ENCODE measurements around the gene SLC4A2.

Gene SLC4A2

DNA sequence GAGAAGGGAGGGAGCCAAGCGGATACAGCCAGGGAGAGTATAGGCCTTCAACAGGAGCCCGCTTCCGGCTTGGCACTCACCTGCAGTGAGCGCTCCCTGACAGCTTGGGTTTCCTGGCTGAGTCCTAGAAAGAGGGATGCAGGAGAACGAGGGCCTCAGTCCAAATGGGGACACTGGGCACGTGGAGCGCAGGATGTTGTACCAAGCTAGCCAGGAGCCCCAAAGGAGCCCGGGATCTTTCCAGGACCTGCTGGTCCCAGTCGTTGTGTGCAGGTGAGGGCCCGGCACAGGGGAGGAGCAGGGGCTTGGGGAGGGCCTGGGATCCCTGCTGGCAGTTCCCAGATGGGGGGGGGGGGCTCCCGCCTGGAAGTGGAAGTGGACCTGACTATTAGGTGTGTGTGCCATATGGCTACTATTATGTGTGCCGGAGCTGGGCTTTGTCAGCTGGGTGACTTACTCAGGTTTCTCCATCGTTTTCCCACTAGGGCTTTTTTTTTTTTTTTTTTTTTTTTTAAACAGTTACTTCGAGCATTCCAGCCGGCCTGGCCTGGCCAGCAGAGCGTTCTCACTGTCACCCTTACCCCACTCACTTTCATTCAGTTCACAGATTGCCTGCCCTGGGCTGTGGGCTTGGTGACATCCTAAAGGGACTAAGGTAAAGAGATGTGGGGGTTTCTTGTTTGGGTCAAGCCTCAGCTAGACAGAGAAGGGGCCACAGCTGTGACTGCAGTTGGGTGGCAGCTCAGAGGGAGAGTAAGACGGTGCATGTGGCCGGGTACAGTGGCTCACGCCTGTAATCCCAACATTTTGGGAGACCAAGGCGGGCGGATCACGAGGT is 30.7 kb downstream of the SLC4A2 start:
- DNase-seq (ENCODE audit: low read depth in 1 of 2, low spot score in 1 of 2), result no peak

GRCh38 chr7:151091003-151091402 is 31.6 kb downstream of the SLC4A2 start:
- DNase-seq (ENCODE audit: low read depth in 1 of 2, low spot score in 1 of 2), result no peak

DNA sequence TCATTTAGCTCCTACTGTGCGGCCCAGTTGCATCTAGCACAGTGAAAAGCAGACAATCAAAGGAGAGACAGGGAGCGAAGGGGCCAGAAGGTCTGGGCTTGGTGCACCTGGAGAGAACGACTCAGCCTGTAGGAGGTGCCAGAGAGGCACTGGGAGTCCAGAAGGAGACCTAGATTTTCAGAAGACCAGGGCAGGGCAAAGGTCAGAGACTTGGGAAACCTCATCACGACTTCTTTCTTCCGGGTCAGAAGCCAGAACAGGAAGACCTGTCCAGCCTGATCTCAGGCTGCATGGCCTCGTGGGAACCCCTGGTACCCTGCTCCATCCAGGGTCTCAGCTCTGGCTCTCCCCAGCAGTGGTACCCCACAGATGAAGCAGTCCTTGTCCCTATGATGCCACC is 32.0 kb downstream of the SLC4A2 start:
- DNase-seq (ENCODE audit: low read depth in 1 of 2, low spot score in 1 of 2), result no peak

DNA sequence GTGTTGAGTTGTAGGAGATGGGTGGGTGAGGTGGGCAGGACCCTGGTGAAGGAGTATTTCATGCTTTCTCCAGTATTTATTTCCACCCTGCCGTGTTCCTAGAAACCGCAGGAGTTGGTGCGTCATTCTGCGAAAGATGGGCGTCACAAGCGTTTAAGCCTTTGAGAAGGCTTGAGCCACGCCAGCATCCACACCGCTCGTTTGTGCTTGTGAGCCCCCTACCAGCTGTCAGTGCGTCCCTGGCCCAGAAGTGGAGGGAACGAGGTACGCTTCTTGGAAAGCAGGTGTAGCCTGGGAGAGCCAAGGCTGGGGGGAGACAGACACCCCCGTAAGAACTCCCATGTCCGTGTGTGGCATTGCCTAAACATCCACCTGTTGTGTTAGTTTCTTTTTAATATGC is 32.6 kb downstream of the SLC4A2 start:
- no peak for DNase-seq (ENCODE audit: low read depth in 1 of 2, low spot score in 1 of 2)

DNA sequence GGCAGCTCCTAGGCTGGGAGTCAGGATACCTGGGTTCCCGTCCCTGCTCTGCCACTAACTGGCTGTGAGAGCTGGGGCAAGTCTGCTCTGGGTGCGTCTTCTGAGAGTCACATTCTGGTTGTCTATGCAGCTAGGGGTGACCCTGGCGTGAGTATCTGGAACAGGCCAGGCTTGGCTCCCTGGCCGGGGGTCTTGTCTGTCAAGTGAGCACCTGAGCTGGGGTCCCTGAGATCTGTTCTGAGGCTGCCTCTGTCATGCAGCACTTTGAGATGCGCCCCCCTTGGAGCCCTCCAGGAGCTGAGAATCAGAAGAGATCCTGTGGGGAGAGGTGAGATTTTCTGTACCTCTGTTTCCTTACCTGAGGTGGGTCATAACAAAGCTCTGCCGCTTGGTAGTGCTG is 34.4 kb downstream of the SLC4A2 start:
- no peak for DNase-seq (ENCODE audit: low read depth in 1 of 2, low spot score in 1 of 2)

DNA sequence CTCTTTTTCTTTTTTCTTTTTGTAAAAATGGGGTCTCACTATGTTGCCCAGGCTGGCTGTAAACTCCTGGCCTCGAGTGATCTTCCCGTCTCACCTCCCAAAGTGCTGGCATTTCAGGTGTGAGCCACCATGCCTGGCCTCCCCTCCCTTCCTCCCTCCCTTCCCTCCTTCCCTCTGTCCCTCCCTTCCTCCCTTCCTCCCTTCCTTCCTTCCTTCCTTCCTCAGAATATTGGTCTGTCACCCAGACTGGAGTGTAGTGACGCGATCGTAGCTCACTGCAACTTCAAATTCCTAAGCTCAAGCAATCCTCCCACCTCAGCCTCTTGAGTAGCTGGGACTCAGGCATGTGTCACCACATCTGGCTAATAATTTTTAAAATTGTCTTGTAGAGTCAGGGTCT is 35.3 kb downstream of the SLC4A2 start:
- no peak for DNase-seq (ENCODE audit: low read depth in 1 of 2, low spot score in 1 of 2)

- DNase-seq (ENCODE audit: low read depth in 1 of 2, low spot score in 1 of 2), result no peak
Observed at GRCh38 chr7:151095123-151095797, 35.9 kb downstream of the SLC4A2 start.

DNA sequence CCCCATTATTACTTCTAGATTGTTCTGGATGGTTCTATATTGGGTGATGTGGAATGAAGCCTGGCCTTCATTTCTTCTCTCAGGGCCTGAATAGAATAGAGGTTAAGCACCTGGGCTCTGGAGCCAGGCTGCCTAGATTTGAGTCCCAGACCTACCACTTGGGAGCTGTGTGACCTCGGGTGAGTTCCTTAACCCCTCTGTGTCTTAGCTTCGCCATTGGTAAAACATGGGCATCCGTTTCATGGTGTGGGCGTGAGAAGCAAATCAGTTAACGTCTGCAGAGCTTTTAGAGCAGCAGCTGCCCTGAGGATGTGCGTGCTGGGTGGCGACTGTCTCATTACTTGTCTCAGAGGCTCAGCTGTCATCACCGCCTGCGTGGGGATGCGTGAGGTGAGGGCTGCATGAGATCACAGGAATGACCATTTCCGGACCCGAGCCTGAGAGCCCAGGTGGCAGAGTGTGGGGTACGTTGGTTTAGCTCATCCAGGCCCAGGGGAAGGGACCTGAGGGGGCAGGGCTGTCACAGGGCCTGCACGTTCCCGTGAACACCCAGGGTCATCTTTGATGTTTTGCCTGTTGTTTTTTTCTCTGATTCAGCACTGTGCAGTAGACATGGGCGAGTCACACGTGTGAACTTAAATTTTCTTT is 36.6 kb downstream of the SLC4A2 start:
- no peak for DNase-seq (ENCODE audit: low read depth in 1 of 2, low spot score in 1 of 2)

DNA sequence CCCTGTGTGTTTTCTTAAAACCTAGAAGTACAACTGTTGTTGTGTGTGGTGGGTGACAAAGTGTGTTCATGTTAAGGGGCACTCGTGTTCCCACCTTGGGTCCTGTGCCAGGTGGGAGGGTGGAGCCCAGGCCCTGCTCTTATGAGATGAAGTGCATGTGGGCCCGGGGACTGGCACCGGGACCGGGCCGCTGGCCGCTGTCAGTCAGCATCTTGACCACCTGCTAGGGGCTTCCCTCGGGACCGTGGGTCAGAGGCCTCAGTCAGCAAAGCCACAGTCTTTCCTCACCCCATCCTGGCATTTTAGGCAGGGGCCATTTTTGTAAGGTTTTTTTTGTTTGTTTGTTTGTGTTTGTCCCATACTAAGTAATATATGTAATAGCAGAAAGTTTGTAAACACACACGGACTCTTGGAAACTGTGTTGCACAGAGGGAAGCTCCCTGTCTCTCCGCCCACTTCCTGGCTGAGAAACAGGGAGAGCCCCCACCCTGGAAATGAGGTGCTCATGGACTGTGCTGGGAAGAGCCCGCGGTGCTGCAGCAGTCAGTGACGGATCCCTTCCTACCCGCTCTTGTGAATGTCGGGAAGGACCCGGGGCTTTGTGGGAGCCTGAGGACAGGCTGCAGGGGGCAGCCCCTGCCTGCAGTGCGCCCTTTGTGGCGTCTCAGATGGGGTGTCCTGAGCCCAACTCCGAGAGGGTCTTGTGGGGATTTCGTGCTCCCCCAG is 40.3 kb downstream of the SLC4A2 start:
- DNase-seq (ENCODE audit: low read depth in 1 of 2, low spot score in 1 of 2), result no peak

DNA sequence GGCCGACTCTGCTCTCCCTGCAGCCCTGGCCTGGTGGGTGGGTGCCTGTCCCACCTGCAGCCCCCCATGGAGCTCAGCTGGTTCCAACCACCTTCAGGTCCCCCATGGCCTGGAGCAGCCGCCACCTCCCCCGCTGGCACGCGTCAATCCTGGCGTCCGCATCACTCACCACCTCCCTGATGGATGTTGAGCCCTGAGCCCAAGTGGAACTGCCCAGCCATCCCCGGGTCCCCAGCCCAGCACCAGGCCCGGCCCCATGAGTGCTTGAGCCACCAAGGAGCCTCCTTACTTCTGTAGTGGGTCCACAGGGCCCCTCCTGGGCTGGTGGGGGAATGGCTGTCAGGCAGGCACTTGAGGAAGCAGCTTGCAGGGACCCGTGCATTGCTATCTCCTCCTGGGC is 41.5 kb downstream of the SLC4A2 start:
- DNase-seq (ENCODE audit: low read depth in 1 of 2, low spot score in 1 of 2), result no peak

DNA sequence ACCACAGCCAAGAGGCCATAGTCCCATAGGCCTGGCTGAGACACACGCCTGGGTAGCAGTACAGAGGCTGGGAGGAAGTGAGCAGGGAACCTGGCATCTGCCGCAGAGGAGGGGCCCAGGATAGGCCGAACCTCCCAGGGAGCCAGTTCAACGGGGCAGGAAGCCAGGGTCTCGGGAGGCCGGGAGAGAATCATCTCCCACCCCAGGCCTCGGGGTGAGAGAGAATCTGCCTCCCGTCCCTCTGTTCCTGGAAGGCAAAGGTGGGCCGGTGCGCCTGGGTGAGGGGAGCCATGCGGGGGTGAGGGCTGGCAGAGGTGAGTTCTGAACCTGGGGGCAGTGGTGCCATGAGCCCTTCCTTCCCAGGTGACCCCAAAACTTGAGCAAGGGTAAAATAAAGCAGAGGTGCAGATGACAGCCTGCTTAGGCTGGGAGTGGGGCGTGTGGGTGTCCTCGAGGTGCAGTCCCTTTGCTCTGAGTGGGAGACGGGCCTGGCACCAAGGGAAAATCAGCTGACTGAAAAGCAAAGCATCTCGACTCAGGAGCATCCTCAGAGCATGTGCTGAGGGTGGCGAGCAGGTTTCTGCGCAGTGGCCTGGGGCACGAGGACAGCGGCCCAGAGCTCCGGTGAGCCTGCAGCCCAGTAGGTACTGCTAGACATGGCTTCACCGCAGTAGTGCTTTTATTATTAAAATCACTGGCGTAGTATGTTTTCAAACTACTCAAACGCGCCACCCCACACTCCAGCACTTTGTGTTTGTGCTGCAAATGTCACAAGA is 42.4 kb downstream of the SLC4A2 start:
- no peak for DNase-seq (ENCODE audit: low read depth in 1 of 2, low spot score in 1 of 2)

DNA sequence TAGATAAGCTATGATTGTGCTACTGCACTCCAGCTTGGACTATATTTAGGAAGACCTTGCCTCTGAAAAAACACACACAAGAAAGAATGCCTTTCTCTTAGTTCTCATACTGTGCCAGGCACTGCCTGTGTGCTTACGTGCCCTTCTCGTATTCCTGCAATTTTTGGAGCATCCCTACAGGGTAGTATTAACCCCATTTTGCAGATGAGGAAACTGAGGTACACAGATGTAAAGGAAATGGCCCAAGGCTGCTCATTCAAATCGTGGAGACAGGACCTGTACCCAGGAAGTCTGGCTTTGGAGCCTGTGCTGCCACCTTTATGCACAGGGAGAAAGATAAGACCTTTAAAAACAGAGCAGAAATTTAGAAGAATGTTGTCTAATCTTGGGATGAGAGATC is 43.6 kb downstream of the SLC4A2 start:
- no peak for DNase-seq (ENCODE audit: low read depth in 1 of 2, low spot score in 1 of 2)

- no peak for DNase-seq (ENCODE audit: low read depth in 1 of 2, low spot score in 1 of 2)
Observed at GRCh38 chr7:151103973-151104372, 44.6 kb downstream of the SLC4A2 start.

DNA sequence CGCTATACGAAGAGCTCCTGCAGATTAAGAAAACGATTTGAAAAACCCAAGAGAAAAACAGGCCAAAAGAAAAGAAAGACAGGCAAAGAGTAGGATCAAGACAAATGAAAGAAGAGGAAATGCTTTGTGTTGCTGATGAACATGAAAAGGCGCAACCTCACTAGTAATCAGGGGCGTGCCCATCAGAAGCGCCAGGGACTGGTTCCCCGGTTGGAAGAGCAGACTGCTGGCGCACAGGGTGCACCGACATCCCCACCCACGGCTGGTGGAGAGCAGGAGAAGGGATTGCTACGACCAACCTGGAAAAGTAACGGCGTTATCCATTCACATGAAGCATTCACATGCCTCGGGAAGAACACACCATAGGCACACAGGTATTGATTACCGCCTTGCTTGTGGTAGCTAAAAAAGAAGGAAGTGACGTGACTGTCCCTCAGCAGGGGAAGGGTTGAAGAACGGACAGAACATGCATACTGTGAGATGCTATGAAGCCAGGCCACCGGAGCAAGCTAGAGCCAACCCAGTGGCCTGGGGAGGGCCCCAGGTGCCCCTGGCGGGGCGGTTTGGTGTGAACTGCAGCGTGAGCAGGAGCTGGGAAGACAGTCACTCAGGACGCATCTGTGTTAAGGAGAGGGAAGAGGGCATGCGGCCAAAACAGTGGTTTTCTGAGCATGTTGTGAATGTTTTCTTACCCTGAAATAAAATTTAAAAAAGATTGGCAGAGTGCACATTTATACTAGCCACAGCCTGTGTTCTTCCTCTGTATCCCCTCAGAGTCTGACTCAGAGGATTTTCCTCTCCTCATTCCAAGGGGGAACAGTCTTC is 45.2 kb downstream of the SLC4A2 start:
- no peak for DNase-seq (ENCODE audit: low read depth in 1 of 2, low spot score in 1 of 2)

GRCh38 chr7:151107882-151108281 is 48.5 kb downstream of the SLC4A2 start:
- DNase-seq (ENCODE audit: low read depth in 1 of 2, low spot score in 1 of 2), result no peak

DNA sequence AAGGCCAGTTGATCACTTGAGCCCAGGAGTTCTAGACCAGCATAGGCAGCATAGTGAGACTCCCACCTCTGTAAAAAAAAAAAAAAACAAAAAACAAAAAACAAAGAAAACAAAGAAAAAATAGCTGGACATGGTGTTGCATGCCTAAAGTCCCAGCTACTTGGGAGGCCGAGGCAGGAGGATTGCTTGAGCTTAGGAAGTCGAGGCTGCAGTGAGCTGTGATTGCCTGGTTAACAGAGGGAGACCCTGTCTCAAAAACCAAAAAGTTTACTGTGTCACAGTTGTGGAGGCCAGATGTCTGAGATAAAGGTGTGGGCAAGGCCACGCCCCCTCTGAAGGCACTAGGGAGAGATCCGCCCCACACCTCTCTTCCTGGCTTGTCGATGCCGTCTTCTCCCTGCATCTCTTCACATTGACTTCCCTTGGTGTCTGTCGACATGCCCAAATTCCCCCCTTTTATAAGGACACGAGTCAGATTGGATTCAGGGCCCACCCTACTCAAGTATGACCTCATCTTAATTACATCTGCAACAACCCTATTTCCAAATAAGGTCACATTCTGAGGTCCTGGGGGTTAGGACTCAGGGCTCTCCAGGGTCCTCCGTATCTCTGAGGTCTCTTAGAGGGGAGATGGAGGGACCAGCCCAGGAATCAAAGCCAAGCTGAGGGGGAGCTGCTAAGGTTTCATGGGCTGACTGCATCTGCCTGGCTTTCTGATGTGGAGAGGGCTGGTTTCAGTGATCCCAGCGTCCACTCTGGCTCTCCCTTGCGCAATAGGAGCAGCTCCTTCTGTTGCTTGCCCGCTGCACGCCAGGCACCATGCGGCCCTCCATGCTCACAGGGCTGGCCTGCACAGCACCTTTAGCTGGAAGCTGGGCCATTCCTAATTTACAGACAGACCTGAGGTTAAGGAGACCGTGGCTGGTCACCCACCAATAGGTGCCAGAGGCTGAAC is 50.0 kb downstream of the SLC4A2 start:
- no peak for DNase-seq (ENCODE audit: low read depth in 1 of 2, low spot score in 1 of 2)

DNA sequence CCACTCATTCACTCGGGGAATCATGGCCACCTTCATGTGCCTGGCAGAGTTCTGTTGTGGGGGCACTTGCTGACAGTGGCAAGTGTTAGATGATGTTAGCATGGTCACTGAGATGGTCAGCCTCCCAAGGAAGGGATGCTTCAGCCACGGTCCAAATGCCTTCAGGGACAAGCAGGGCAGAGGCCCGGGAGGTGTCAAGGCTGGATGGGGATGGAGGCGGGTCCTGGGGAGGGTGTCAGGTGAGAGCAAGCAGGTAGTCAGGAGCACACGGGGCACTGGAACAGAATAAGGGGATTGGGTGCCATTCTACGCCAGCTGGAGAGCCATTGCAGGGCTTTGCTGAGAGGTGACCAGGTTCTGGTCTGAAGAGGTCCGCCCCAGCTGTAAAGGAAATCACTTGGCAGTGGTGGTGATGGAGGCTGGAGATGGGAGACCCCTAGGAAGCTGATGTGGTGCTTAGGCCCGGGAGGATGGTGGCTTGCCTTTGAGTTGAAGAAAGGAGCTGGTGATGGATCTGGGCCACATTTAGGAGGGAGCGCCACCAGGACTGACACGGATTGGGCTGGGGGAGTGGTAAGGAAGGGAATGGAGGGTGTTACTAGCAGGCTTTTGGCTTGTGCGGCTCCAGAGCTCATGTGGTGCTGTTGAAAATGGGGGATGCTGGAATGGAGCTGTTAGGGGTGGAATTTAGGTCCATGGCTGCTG is 51.0 kb downstream of the SLC4A2 start:
- no peak for DNase-seq (ENCODE audit: low read depth in 1 of 2, low spot score in 1 of 2)

- peak; percentile 54 to 57 for DNase-seq (ENCODE audit: low read depth in 1 of 2, low spot score in 1 of 2)
Observed at GRCh38 chr7:151110941-151111645, 51.7 kb downstream of the SLC4A2 start.

All from activated T-helper 1 cell treated with anti-CD3 and anti-CD28 coated beads, Interleukin-2, amount 50 U/mL, for 16 hours (primary cell).